AG09319 (cell line): Measurements from ENCODE around the gene CDH13.

ENCODE experiments used
- DNase-seq: peaks from one replicate; pipeline ENCODE4 v3.0.0-alpha.2; 2010; ENCODE audit warnings: low read depth; ENCODE audit errors: extremely low read depth
- CTCF ChIP-seq: IDR thresholded peaks from 2 replicates; pipeline ENCODE4 v1.5.1; 2011; ENCODE audit warnings: low read depth, mild to moderate bottlenecking, inconsistent platforms, low read length, moderate library complexity

CDH13 gene

GRCh38 chr16:83791916-83792315 is 1165.1 kb downstream of the CDH13 start:
- no peak for DNase-seq
- no peak for TF ChIP-seq CTCF

- no peak for TF ChIP-seq CTCF
Measured at GRCh38 chr16:83792391-83792790, 1165.6 kb downstream of the CDH13 start.

GRCh38 chr16:83793179-83793578 is 1166.4 kb downstream of the CDH13 start:
- no peak for TF ChIP-seq CTCF
- no peak for DNase-seq

More at GRCh38 chr16:83792391-83792790, 1165.6 kb downstream of the CDH13 start:
- no peak for DNase-seq

GRCh38 chr16:83794860-83795554 is 1168.2 kb downstream of the CDH13 start:
- no peak for TF ChIP-seq CTCF
- no peak for DNase-seq

GRCh38 chr16:83797013-83797412 is 1170.2 kb downstream of the CDH13 start:
- DNase-seq: no peak
- no peak for TF ChIP-seq CTCF

- DNase-seq: no peak
- TF ChIP-seq CTCF: no peak
Measured at GRCh38 chr16:83799336-83799735, 1172.6 kb downstream of the CDH13 start.

- DNase-seq: peak; percentile 78
Measured at GRCh38 chr16:83802135-83802534, 1175.4 kb downstream of the CDH13 start.

More at GRCh38 chr16:83802135-83802534, 1175.4 kb downstream of the CDH13 start:
- no peak for TF ChIP-seq CTCF
